Activated T-cell treated with anti-CD3 and anti-CD28 coated beads for 4 hours (primary cell): ENCODE results near the gene FGFR1OP2.
A peak's percentile ranks its signal among the peaks of the same experiment; 100 is the strongest.
"Not testable (repeated sequence)": the region's sequence is repeated elsewhere in the genome, so short reads cannot be mapped to it uniquely, and the experiment has no call there.

Experiments
- DNase-seq: peaks from one replicate; pipeline ENCODE4 v3.0.0-alpha.2; 2020

Gene FGFR1OP2

GRCh38 chr12:26948309-26948708 is 10.0 kb downstream of the FGFR1OP2 start:
- no peak for DNase-seq

- no peak for DNase-seq
Observed at GRCh38 chr12:26953447-26953846, 15.2 kb downstream of the FGFR1OP2 start.

- DNase-seq = no peak
Observed at GRCh38 chr12:26954027-26954426, 15.8 kb downstream of the FGFR1OP2 start.

- DNase-seq = not testable (repeated sequence)
Observed at GRCh38 chr12:26961391-26961790, 23.1 kb downstream of the FGFR1OP2 start.

GRCh38 chr12:26961803-26962202 is 23.5 kb downstream of the FGFR1OP2 start:
- DNase-seq = no peak

GRCh38 chr12:26963413-26963812 is 25.1 kb downstream of the FGFR1OP2 start:
- DNase-seq = no peak

GRCh38 chr12:26966842-26967241 is 28.6 kb downstream of the FGFR1OP2 start:
- DNase-seq = no peak

GRCh38 chr12:26970136-26970535 is 31.9 kb downstream of the FGFR1OP2 start:
- no peak for DNase-seq

GRCh38 chr12:26971963-26972362 is 33.7 kb downstream of the FGFR1OP2 start:
- DNase-seq = peak; percentile 23

- no peak for DNase-seq
Observed at GRCh38 chr12:26976687-26977086, 38.4 kb downstream of the FGFR1OP2 start.

- no peak for DNase-seq
Observed at GRCh38 chr12:26978801-26979200, 40.5 kb downstream of the FGFR1OP2 start.

- no peak for DNase-seq
Observed at GRCh38 chr12:26979733-26980132, 41.5 kb downstream of the FGFR1OP2 start.

- DNase-seq = no peak
Observed at GRCh38 chr12:26982866-26983265, 44.6 kb downstream of the FGFR1OP2 start.

GRCh38 chr12:26987634-26988424 is 49.6 kb downstream of the FGFR1OP2 start:
- no peak for DNase-seq

GRCh38 chr12:26988703-26989102 is 50.4 kb downstream of the FGFR1OP2 start:
- no peak for DNase-seq

- no peak for DNase-seq
Observed at GRCh38 chr12:26989873-26990272, 51.6 kb downstream of the FGFR1OP2 start.

GRCh38 chr12:26991826-26992225 is 53.6 kb downstream of the FGFR1OP2 start:
- no peak for DNase-seq

GRCh38 chr12:26994109-26994508 is 55.8 kb downstream of the FGFR1OP2 start:
- DNase-seq = no peak

GRCh38 chr12:26995706-26996105 is 57.4 kb downstream of the FGFR1OP2 start:
- DNase-seq = no peak

- no peak for DNase-seq
Observed at GRCh38 chr12:26997003-26997402, 58.7 kb downstream of the FGFR1OP2 start.

GRCh38 chr12:27000961-27001360 is 62.7 kb downstream of the FGFR1OP2 start:
- DNase-seq = no peak

- no peak for DNase-seq
Observed at GRCh38 chr12:27001663-27002062, 63.4 kb downstream of the FGFR1OP2 start.

GRCh38 chr12:27002141-27002540 is 63.9 kb downstream of the FGFR1OP2 start:
- no peak for DNase-seq

GRCh38 chr12:27003421-27004381 is 65.4 kb downstream of the FGFR1OP2 start:
- no peak for DNase-seq
